A549 treated with RU486 at 1 μM for 4 hours (cell line): ENCODE measurements around the gene PRH2. TPM values are rescaled to one million over a fixed set of nuclear protein-coding genes. Genes with fewer than 3 reads are reported as not detected.

Source experiments
- total RNA-seq: library from RNA; stranded (reverse); fragments of 200-300 nt; extraction: Qiagen RNA extraction; gene quantifications from 5 replicates; pipeline ENCODE4 v1.2.3, GENCODE V29; 2022; ENCODE audit warnings: low read depth

PRH2 gene
- not detected in 5 replicates for total RNA-seq

GRCh38 chr12:10928746-10929286 lies at the start of gene PRH2:
Gene PRH2 (plus strand): TSS chr12:10929236. CDS start chr12:10929274, 38 bp downstream.

GRCh38 chr12:10884086-10884725 lies 44.8 kb upstream of the PRH2 start, which contains the start of gene PRH1:
Gene PRH1 (minus strand): TSS chr12:10884255. CDS start chr12:10884217, 38 bp downstream.

GRCh38 chr12:10909462-10909861 lies 19.6 kb upstream of the PRH2 start, which contains the start of gene TAS2R13:
Gene TAS2R13 (minus strand): TSS chr12:10909562. CDS start chr12:10909298, 264 bp downstream.

GRCh38 chr12:10939163-10939562 lies 10.1 kb downstream of the PRH2 start, which contains the start of gene TAS2R14:
Gene TAS2R14 (minus strand): TSS chr12:10939263. CDS start chr12:10939207, 56 bp downstream.

Other genes starting within 250 kb of the PRH2 start
- 257 to 299 TPM (median 275 TPM) in 5 replicates for gene YBX3, start 205.9 kb upstream of the PRH2 start, total RNA-seq
- gene TAS2R7, start 126.6 kb upstream of the PRH2 start, total RNA-seq: not detected in 5 replicates
- not detected in 5 replicates for gene TAS2R8, start 122.0 kb upstream of the PRH2 start, total RNA-seq
- gene TAS2R9, start 119.1 kb upstream of the PRH2 start, total RNA-seq: not detected in 5 replicates
- 0.19 TPM in 1 of 5 replicates, not detected in the others for gene TAS2R10, start 102.9 kb upstream of the PRH2 start, total RNA-seq
- 1.9 to 5.3 TPM (median 3.3 TPM) in 5 replicates for gene PRR4, start 79.8 kb upstream of the PRH2 start, total RNA-seq
- gene PRH1, start 45.0 kb upstream of the PRH2 start, total RNA-seq: 2.8 to 5.7 TPM (median 3.0 TPM) in 5 replicates
- not detected in 5 replicates for gene TAS2R13, start 19.7 kb upstream of the PRH2 start, total RNA-seq
- gene TAS2R14, start 10.0 kb downstream of the PRH2 start, total RNA-seq: 0.38 to 0.81 TPM (median 0.73 TPM) in 5 replicates
- not detected in 5 replicates for gene TAS2R50, start 57.7 kb downstream of the PRH2 start, total RNA-seq
- 0.07 to 0.09 TPM in 2 of 5 replicates, not detected in the others for gene TAS2R20, start 69.1 kb downstream of the PRH2 start, total RNA-seq
- gene TAS2R19, start 93.4 kb downstream of the PRH2 start, total RNA-seq: 0.16 TPM in 1 of 5 replicates, not detected in the others
- gene TAS2R31, start 102.2 kb downstream of the PRH2 start, total RNA-seq: 0.14 to 0.33 TPM (median 0.18 TPM) in 4 of 5 replicates, not detected in the other
- not detected in 5 replicates for gene TAS2R46, start 133.1 kb downstream of the PRH2 start, total RNA-seq
- gene TAS2R43, start 163.1 kb downstream of the PRH2 start, total RNA-seq: not detected in 5 replicates
- not detected in 5 replicates for gene TAS2R30, start 205.4 kb downstream of the PRH2 start, total RNA-seq
- 6.6 to 9.2 TPM (median 8.7 TPM) in 5 replicates for gene SMIM10L1, start 242.0 kb downstream of the PRH2 start, total RNA-seq